BE2C (cell line): Measurements from ENCODE around the gene ARHGAP42.

Experiments used
- DNase-seq: peaks from one replicate; pipeline ENCODE4 v3.0.0-alpha.2; 2020
- H3K27me3 ChIP-seq: fragments of 250-450 bp; sonication (Bioruptor Pico); 2 replicates; pipeline ENCODE4 v1.5.1; 2020; ENCODE audit warnings: mild to moderate bottlenecking
- H3K36me3 ChIP-seq: fragments of 250-450 bp; sonication (Bioruptor Pico); 2 replicates; pipeline ENCODE4 v1.5.1; 2020; ENCODE audit warnings: mild to moderate bottlenecking
- H3K4me1 ChIP-seq: fragments of 250-450 bp; sonication (Bioruptor Pico); 2 replicates; pipeline ENCODE4 v1.5.1; 2020
- H3K4me3 ChIP-seq: 2 replicates; pipeline ENCODE4 v1.5.1; 2011; ENCODE audit warnings: low read depth, low read length
- H3K9me3 ChIP-seq: fragments of 250-450 bp; sonication (Bioruptor Pico); 2 replicates; pipeline ENCODE4 v1.5.1; 2020
- CTCF ChIP-seq: IDR thresholded peaks from 2 replicates; pipeline ENCODE4 v1.5.1; 2012; ENCODE audit warnings: mild to moderate bottlenecking, low read depth, low read length

The ARHGAP42 gene

DNA sequence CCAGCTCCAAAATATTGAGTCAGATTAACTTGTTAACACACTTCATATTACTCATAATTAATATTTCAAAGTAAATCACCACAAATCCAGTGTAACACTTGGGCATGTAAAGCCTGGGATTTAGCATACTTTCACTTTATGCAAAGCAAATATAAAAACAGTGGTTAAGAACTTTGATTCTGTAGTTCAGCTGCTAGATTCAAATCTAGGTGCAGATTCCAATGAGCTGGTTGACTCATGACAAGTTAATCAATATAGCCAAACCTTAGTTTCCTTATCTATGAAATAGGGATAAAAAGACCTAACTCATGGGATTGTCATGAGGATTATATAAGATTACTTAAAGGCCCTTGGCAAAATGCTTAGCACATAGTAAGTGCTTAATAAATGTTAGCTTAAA, 45.9 kb downstream of the ARHGAP42 start:
- no peak for TF ChIP-seq CTCF
- no peak for DNase-seq

GRCh38 chr11:100734743-100735527, 47.8 kb downstream of the ARHGAP42 start:
- TF ChIP-seq CTCF, result no peak
- peaks cover 39% of the 10 kb centered on the region for H3K4me1 ChIP-seq
- H3K27me3 ChIP-seq, result no peaks in the 10 kb centered on the region
- H3K4me3 ChIP-seq, result no peak overlapping the region
- no peaks in the 10 kb centered on the region; the same call in 1 of the 2 replicates for H3K36me3 ChIP-seq
- H3K9me3 ChIP-seq, result no peaks in the 10 kb centered on the region
- DNase-seq, result no peak

More for the DNA sequence above, 45.9 kb downstream of the ARHGAP42 start:
- H3K36me3 ChIP-seq, result no peaks in the 10 kb centered on the region; the same call in 1 of the 2 replicates
- peaks cover 29% of the 10 kb centered on the region for H3K4me1 ChIP-seq
- H3K4me3 ChIP-seq, result no peak overlapping the region
- no peaks in the 10 kb centered on the region for H3K27me3 ChIP-seq
- no peaks in the 10 kb centered on the region for H3K9me3 ChIP-seq

GRCh38 chr11:100735949-100736675, 49.0 kb downstream of the ARHGAP42 start:
- Histone ChIP-seq H3K4me3 (no peak overlapping the region), H3K36me3 (no peaks in the 10 kb centered on the region), H3K27me3 (no peaks in the 10 kb centered on the region), H3K9me3 (no peaks in the 10 kb centered on the region), H3K4me1 (peaks cover 44% of the 10 kb centered on the region)
- DNase-seq, result no peak
- no peak for TF ChIP-seq CTCF

DNA sequence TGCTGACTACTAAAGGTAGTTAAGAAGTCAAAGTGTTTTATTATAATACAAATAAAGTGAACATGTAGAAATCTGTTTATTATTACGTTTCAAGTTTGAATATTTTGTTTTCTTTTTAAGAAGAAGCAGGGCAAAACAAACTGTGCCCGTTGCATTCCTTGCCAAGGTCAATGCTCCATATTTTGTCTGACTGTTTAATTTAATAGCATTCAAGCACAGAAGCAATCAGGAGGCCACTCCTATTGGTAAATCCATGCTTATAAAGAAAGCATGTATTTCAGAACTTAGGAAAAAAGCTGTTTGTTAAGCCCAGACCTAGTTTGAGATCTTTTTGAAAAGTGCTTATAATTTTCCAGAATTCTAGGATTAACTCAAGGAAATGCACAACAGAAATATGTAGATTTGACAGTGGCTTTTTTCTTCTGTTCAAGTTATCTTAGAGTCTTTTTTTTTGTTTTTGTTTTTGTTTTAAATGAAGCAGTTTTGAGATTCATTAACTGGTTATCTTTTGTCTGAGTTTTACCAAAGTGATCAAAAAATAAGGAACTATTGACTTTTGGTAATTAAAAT, 51.7 kb downstream of the ARHGAP42 start:
- no peak for DNase-seq
- Histone ChIP-seq H3K36me3 (no peaks in the 10 kb centered on the region), H3K27me3 (no peaks in the 10 kb centered on the region), H3K4me3 (no peak overlapping the region), H3K4me1 (peaks cover 55% of the 10 kb centered on the region), H3K9me3 (no peaks in the 10 kb centered on the region)
- TF ChIP-seq CTCF, result no peak

DNA sequence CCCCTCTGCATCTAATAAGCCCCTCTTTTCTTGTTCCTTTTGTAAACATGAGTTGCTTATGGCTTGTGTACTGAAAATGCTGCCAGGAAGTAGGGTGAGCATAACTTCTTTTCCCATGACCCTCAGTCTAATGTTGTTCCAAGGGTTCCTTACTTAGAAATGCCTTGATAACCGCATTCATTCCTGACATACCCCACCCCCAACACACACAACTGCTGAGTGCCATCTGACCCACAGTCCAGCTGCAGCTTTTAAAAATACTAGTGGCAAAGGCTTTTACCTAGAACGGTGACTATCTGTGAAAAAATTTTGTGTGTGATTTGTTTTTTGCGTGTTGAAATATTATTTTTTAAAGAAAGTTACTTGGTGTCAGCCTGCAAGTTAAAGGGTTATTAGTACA, 52.6 kb downstream of the ARHGAP42 start:
- H3K27me3 ChIP-seq, result no peaks in the 10 kb centered on the region
- peak; percentile 39 for DNase-seq
- peaks cover 55% of the 10 kb centered on the region for H3K4me1 ChIP-seq
- no peaks in the 10 kb centered on the region for H3K9me3 ChIP-seq
- H3K36me3 ChIP-seq, result no peaks in the 10 kb centered on the region
- H3K4me3 ChIP-seq, result no peak overlapping the region
- TF ChIP-seq CTCF, result no peak
